NAMALWA (cell line): ENCODE data around the gene PHOX2A.

ENCODE experiments used
- DNase-seq: peaks from one replicate; pipeline ENCODE4 v3.0.0-alpha.2; 2015; ENCODE audit warnings: low spot score

PHOX2A gene

DNA sequence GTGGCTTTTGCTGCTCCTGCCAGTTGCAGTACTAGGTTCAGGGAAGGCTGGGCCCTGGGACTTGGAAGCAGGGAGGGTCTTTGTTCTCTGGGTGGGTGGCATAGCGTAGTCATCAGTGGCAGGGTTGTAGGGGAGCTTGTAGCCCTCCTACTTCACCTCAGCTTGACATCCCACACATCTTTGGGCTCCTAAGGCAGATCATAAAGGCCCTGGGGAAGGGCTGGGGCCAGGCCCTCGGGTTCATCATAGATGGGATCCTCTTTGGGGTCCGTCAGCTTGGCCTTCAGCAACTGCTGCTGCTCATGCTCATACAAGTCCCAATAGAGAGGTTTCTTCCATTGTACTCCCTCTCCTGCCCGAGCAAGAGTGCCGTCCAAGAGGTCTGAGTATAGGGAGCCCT is 6.0 kb upstream of the PHOX2A start:
- DNase-seq: no peak

DNA sequence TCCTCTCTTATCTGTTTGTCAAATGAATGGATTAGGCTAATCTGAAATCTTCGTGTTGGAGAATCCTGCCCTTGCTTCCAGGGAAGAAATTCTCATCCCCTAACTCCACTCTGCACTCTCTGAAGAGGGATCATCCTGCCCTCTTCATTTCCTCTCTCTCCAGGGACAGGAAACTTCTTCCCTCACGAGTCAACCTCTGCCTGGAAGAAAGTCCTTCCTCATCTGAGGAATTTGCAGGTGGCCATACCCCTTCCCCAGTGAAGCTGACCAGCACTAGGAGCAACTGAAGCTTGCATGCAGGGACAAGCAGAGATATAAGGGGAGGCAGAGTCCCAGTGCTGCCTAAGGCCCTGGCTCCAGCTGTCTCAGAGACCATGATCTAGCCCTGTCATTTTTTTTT is 3.6 kb upstream of the PHOX2A start:
- no peak for DNase-seq

DNA sequence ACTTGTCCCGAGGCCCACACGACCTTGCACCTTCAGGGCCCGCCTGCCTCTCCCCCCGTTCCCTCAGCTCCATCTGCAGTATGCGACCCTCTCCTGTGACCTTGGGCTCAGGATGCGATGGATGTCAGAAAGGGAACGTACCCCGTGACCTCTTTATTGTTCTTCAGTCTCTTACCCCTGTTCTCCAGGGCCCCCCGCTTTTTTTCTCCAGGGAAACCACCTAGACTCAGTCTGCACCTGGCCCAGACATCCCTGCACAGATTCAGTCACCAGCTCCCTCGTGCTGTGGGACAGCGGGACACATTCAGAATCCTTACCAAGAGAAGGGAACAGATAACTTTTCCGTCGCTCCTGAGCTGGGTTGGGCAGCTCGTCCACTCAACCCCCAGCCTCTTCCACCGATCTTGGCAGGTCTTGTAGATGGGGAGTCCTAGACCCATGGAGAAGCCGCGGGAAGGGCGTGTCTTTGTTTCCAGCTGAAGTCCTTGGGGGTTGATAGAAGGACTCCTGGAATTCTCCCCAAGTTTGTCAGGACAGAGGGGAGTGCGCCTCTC is 1.4 kb upstream of the PHOX2A start:
- no peak for DNase-seq

DNA sequence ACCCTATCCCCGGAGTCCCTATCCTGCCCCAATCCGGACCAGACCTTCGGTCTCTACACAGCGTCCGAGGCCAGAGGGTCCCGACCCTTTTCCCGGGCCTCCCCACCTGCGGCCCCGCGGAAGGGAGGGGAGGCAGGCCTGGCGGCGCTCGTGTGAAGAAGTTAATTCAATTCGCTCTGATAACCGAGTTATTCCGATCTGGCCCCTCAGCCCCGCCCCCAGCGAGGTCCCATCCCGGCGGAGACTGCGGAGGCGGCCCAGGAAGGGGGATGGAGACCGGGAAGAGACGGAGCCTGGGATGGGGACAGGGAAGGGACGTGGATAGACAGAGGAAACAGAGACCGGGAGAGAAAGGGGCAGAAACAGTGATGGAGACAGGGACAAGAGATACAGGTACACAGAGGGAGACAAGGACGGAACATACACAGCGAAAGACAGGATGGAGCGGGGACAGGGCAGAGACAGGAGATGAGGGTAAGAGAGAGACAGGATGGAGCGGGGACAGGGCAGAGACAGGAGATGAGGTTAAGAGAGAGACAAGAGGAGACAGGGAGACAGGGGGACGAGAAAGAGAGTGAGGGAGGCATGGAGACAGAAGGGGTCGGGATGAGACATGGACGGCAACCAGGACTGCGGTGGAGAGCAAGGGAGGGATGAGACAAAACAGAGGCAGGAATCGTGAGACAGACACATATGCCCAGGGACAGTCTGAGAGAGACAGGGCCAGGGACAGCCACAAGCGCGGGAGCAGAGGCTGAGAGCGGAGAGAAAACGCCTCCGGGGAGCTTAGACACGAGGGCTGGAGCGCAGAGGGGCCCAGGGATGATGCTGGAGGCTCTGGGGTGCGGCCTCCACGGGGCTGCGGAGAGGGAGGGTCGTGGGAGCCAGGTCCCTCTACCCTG is 636 bp upstream of the PHOX2A start:
- DNase-seq: no peak

DNA sequence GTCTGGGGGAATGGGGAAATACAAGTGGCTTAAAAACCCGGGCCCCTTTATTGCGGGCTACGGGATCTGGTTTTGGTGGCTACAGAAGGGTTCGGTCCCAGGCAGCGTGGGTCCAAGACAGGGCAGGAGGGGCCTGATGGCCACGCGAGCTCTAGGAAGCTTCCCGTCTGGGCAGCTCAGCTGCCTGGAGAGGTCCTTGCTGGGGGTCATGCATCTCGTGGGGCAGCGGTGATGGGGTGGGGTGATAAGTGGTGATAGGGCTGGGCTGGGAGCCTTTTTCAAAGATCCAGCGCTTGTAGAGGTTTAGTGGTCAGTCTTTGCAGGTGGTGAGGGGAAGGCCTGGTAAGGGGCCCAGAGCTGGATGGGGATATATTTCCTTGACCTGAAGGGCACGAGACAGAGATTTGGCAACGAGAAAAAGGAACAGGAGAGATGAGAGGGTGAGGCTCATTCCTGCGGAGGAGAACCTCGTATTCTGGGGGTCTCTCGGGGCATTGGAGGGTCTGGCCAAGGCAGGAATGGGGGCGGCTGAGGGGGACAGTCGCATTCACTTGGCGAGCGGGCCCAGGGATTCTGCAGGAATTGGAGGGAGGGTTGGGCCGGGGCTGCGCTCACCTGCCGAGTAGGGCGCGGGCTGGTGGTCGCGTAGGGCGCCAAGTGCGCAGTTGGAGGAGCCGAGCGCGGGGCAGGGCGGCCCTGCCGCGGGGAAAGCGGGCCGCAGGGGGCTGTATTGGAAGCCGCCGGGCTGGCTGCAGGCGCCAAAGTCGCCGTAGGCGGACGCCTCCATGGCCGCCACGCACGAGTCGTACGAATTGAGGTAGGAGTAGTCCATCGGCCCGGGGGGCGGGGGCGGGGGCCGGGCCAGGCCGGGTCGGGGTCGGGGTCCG is 560 bp downstream of the PHOX2A start:
- no peak for DNase-seq

DNA sequence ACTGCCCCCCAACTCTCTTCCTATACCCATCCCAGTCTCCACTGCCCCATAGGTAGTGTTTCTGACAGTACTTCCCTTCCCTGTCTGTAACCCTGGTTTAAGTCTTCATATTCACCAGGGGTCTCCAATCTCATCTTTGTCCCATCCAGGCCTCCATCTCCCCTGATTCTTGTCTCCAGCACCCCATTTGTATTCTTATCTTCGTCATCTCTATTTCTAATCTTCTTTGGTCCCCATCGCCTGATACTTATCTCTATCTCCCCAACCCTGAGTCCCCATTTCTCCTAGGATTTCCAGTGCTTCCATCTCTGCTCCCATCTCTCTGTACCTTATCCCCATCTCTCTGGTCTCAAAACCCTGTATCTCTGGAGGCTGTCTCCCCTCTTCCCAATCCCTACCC is 1.8 kb downstream of the PHOX2A start:
- DNase-seq: no peak

DNA sequence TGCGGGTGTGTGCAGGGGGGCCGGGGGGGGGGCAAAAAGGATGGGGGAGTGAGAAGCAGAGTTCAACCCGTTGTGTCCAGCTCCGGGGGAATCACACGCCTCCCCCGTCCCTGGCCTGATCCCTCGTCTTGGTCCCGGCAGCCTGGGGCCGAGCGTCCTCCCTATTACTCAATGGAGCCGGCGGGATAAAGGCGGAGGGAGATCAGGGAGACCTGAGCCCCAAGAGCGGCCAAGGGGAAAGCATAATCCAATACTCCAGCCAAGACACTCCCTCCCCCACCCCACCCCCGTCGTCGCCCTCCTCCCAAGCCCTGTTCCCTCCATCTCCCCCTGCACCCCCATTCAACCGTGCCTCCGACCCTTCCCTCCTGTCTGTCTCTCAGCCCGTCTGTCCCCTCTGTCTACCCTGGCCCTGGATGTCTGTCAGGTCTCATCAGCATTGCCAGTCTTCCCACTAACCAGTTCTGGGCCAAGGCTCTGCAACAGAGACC is 2.6 kb downstream of the PHOX2A start:
- DNase-seq: no peak

DNA sequence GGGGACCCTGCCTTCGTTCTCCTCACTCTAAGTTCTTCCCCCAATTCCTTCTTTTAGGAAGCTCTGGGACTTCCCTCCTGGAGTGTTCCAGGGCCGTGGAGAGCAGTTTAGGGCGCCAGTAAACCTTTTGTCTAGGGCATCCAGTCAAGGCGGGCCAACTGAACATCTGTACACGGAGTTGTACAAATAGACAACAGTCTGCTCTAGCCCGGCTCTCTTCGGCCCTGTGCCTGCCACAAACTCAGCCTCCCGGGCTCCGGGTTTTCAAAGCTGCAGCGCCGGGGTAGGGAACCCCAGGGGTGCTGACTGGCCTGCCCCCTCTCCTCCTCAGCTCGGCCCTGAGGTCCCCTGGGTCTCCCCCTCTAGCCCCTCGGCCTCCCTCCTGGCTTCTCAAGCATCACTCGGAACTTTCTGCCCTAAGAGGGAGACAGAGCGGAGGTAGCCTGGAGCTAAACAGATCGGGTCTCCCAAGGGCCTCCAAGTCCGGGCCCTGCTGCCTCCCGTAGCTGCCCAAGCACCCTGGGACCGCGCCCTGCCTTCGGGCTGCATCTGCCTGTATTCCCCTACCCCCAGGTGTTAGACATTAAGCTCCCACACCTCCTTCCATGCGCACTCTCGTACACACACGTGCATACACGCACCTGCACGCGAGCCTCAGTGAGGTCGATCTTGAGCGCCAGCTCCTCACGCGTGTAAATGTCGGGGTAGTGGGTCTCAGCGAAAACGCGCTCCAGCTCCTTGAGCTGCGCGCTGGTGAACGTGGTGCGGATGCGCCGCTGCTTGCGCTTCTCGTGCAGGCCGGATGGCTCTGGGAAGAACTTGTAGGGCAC is 3.3 kb downstream of the PHOX2A start:
- no peak for DNase-seq

DNA sequence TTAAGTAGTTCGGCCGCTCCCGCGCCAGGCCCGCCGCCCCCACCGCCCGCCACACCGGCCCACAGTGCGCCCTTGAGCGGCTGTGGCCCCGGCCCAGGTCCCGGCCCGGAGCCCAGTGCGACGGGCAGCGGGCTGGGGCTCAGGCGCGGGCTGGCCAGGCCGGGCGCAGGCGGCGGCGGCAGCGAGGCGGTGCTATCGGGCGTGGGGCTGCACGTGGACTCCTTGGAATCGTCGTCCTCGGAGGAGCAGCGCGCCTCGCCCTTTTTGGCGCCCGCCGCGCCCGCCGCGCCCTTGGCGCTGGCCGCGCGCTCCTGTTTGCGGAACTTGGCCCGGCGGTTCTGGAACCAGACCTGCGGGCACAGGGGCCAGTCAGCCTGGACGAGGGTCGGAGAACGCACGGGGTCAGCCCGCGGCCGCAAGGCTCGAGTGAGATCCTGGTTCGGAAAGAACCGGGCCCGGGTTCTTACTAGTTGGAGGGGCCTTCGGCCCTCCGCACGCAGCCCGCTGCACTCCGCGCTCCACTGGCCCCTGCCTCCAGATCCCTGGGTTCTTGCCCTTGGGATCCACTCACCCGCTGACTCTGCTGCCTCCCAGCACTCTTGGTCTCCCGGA is 4.0 kb downstream of the PHOX2A start:
- no peak for DNase-seq

DNA sequence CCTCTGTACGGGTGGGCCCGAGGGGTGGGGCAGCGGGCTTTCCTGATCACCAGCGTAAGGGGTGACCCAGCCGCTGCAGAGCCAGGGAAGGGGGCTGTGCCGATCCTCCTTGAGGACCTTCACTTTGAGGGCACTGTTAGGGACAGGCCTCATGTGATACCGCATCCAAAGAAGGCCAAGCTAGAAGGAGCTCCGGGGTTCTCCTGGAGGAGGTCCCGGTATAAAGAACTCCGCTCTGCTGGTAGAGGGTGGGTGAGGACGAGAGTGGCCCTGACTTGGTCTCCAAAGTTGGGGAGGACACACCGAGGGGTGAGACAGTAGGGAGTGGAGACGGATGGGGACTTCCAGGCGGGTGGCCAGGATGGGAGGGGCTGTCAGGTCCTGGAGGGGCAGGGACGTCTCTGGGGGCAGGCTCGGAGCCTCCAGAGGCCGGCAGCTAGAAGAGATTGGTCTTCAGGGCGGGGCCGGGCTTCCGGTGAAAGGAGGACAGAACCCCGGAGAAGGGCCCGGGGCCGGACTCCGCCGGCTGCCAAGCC is 4.6 kb downstream of the PHOX2A start:
- DNase-seq: no peak

DNA sequence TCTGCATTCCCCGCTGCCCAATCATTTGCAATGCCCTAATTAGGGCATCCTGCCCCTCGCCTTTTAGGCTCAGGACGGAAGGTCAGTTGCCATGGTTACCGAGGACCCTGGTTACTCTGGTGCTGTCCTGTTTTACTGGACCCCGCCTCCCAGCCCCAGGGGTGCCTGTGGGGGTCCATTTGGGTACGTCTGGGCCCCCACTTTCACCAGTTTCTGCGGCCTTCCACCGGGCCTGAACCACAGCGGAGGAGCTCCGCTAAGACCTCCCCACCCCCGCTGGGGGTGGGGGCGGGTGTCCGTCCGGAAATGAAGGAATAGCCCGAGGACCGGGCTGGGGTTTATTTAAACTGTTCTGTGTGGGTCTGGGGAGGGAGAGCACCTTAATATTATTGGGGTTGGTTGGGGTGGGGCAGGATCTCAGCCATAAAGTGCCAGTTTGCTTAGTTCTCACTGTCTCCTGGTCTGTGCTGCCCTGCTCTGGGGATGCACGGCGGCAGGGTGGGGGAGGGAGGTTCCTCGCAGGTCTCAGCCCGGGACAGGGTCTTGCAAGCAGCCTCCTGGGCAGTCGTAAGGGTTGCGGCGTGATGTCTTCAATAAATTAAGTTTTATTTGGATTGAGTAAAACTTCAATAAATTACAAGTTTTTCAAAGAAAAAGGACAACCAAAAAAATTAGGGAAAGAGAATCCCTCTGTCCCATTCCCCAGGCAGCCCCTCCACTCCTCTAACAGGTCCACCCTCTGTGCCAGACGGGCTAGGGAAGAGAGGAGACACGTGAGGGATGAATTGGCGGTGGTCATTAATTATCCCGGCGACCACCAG is 5.3 kb downstream of the PHOX2A start:
- DNase-seq: no peak

DNA sequence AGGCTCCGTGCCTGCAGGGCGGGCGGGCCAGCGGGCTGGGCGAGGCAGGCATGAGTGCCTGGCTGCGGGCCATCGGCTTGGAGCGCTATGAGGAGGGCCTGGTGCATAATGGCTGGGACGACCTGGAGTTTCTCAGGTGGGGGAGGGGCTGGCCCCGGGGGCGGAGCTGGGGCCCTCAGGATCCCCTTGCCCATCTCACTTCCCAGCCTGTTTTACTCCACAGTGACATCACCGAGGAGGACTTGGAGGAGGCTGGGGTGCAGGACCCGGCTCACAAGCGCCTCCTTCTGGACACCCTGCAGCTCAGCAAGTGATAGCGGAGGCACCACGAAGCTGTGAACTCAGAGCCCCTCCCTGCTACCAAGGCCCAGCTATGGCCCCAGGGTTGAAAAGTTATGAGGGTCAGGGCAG is 5.9 kb downstream of the PHOX2A start:
- DNase-seq: peak; percentile 68

DNA sequence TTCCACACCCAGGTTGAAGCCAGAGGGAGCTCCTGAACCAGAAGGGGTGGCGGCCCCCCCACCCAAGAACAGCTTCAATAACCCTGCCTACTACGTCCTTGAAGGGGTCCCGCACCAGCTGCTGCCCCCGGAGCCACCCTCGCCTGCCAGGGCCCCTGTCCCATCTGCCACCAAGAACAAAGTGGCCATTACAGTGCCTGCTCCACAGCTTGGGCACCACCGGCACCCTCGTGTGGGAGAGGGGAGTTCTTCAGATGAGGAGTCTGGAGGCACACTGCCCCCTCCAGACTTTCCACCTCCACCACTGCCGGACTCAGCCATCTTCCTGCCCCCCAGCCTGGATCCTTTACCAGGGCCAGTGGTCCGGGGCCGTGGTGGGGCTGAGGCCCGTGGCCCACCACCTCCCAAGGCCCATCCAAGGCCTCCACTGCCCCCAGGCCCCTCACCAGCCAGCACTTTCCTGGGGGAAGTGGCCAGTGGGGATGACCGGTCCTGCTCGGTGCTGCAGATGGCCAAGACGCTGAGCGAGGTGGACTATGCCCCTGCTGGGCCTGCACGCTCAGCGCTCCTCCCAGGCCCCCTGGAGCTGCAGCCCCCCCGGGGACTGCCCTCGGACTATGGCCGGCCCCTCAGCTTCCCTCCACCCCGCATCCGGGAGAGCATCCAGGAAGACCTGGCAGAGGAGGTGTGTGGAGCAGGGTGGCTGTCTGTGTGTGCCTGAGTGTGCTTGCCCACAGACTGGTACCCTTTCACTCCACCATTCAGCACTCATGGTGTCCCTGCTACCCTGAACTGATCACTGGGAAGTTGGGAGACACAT is 6.7 kb downstream of the PHOX2A start:
- no peak for DNase-seq

DNA sequence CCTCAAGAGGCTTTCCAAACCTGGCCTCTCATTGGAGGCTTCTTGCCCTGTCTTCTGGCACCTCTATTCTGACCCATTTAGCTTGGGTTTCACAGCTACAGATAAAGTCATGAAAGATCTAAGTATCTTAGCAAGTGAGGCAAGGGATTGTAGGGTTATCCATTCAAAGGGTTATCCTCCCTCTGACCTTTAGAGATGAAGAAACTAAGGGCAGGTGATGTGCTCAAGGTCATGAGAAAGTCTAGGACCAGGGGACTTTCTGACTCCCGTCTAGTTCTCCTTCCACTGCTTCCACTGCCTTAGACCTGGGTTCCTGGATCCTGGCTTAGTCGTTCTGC is 7.2 kb downstream of the PHOX2A start:
- DNase-seq: no peak

DNA sequence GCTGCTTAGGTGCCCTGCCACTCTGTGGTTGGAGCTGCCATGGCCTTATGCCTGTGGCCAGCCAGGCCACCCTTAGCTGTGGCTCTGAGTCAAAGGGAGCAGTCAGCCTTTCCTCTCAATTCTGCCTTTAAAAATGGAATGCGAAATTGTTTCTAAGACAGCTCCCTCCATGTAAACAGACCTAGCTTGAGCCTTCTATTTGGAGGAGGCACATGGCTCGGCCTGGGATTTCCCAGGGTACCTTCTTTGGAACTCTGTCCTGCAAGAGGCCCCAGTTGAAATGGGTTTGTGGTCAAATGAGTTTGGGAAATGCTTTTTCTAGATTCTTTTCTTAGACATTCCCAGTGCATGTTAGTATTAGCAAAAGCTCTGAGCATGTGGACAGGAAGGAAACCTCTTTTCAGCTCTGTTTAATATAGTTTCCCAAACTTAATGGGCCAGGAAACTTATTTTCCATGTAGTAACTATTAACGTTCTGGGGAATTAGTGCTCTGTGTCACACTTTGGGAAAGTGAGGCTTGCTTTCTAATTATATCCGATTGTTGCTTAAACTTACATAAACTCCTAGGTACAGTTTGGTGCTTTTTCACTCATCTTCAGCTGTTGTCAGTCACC is 7.8 kb downstream of the PHOX2A start:
- DNase-seq: no peak

DNA sequence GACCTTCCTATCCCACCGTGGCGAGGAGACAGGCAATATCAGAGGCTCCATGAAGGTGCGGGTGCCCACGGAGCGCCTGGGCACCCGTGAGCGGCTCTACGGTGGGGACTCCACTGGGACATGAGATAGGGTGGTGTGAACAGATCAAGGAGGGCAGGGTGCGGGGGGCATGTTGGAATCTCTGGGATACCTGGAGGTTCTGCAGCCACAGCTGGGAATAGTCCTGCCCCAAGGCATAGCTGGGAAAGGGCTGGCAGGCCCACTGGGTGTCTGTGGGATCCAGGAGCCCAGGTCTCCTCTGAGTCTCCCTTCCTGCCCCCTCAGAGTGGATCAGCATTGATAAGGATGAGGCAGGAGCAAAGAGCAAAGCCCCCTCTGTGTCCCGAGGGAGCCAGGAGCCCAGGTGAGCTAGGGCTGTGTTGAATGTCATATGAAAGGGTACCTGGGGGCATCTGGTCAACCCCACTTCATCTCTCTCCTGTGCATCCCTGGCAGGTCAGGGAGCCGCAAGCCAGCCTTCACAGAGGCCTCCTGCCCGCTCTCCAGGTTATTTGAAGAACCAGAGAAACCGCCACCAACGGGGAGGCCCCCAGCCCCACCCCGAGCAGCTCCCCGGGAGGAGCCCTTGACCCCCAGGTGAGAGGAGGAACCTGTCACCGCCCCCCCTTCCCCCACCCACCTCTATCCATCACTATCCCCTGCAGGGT is 8.5 kb downstream of the PHOX2A start:
- no peak for DNase-seq

DNA sequence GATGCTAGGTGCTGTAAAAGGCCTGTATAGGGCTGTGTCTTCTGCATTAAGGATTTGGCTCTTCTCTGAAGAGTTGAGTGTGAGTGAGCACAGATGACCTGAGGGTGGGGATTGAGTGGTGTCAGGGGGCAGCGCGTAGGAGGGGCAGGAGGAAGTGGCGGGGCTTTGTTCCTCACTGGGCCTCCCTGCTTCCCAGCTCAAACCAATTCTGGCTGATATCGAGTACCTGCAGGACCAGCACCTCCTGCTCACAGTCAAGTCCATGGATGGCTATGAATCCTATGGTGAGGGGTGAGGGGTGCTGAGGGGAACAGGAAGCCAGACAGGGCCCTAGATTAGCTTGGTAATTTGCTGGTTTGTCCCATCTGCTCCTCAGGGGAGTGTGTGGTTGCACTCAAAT is 9.1 kb downstream of the PHOX2A start:
- no peak for DNase-seq

DNA sequence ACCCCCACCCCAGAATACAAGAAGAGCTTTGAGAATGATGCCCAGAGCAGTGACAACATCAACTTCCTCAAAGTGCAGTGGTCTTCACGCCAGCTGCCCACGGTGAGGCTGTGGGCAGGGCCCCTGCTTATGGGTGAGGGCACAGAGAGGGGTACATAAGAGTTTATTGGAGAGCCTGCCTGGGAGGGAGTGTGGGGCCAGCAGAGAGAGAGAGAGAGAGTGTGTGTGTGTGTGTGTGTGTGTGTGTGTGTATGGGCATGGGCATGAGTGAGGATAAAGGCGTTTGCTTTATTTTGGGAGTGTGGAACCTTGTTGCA is 9.5 kb downstream of the PHOX2A start:
- no peak for DNase-seq
